GM23338 (cell line): ENCODE data around the gene HSPA12B.

Experiments
- CREB1 ChIP-seq: fragments of 250-450 bp; sonication (Bioruptor Pico); IDR thresholded peaks from 2 replicates; pipeline ENCODE4 v1.5.0; 2020; ENCODE audit warnings: low read depth, mild to moderate bottlenecking, moderate library complexity
- EZH2 ChIP-seq: fragments of 200-600 bp; sonication (generic); IDR thresholded peaks from one replicate; pipeline ENCODE4 v1.8.0; 2017; ENCODE audit warnings: antibody characterized with exemption, mild to moderate bottlenecking, low read depth; ENCODE audit not compliant: unreplicated experiment
- EZH2phosphoT487 ChIP-seq: fragments of 200-600 bp; sonication (generic); IDR thresholded peaks from one replicate; pipeline ENCODE4 v1.8.1; 2018; ENCODE audit warnings: antibody characterized with exemption; ENCODE audit not compliant: unreplicated experiment
- JUNB ChIP-seq: IDR thresholded peaks from one replicate; pipeline ENCODE4 v1.6.1; 2016; ENCODE audit warnings: antibody characterized with exemption; ENCODE audit not compliant: unreplicated experiment
- POLR2AphosphoS5 ChIP-seq: IDR thresholded peaks from 2 replicates; pipeline ENCODE4 v1.6.1; 2016; ENCODE audit warnings: antibody characterized with exemption, low read depth
- STAT1 ChIP-seq: IDR thresholded peaks from one replicate; pipeline ENCODE4 v1.6.1; 2016; ENCODE audit warnings: antibody characterized with exemption; ENCODE audit not compliant: unreplicated experiment
- ZNF114 ChIP-seq: fragments of 250-450 bp; sonication (Bioruptor Pico); IDR thresholded peaks from 2 replicates; pipeline ENCODE4 v1.5.0; 2020; ENCODE audit warnings: mild to moderate bottlenecking, moderate library complexity
- ZNF331 ChIP-seq: fragments of 250-450 bp; sonication (Bioruptor Pico); IDR thresholded peaks from 2 replicates; pipeline ENCODE4 v1.5.0; 2020; ENCODE audit warnings: low read depth, mild to moderate bottlenecking, moderate library complexity
- TF ChIP-seq, protein P1 (sequence below), 2 experiments: fragments of 200-600 bp in 1 of 2; sonication (generic) in 1 of 2; conservative IDR thresholded peaks; 2 replicates each; pipeline versions ENCODE4 v1.5.1 to v1.6.1; 2016 to 2017; ENCODE audit warnings: antibody characterized with exemption in 2 of 2, low read depth in 2 of 2, mild to moderate bottlenecking in 2 of 2, moderate library complexity in 1 of 2
- TF ChIP-seq, protein P2 (sequence below): IDR thresholded peaks from one replicate; pipeline ENCODE4 v1.6.1; 2018; ENCODE audit warnings: antibody characterized with exemption; ENCODE audit not compliant: unreplicated experiment
- TF ChIP-seq, protein P3 (sequence below): IDR thresholded peaks from 2 replicates; pipeline ENCODE4 v1.6.1; 2016; ENCODE audit warnings: antibody characterized with exemption
- TF ChIP-seq, protein P4 (sequence below): fragments of 250-450 bp; sonication (Bioruptor Pico); IDR thresholded peaks from 2 replicates; pipeline ENCODE4 v1.5.0; 2020; ENCODE audit warnings: mild to moderate bottlenecking, moderate library complexity

DNA sequence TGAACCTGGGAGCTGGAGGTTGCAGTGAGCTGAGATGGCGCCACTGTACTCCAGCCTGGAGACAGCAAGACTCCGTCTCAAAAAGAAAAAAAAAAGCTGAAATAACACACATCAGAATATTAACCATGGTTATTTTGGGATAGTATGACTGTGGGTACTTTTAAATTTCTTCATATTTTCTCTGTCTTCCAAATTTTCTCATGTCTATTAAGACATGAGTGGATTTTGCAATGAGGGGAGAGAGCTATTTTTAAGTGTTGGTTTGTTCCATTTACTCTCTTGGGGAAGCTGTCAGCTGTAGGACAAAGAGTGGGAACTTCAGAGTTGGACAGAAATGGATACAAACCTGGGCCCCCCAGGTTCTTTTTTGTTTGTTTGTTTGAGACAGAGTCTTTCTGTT, 24.8 kb downstream of the HSPA12B start:
- TF ChIP-seq, protein P1, sequence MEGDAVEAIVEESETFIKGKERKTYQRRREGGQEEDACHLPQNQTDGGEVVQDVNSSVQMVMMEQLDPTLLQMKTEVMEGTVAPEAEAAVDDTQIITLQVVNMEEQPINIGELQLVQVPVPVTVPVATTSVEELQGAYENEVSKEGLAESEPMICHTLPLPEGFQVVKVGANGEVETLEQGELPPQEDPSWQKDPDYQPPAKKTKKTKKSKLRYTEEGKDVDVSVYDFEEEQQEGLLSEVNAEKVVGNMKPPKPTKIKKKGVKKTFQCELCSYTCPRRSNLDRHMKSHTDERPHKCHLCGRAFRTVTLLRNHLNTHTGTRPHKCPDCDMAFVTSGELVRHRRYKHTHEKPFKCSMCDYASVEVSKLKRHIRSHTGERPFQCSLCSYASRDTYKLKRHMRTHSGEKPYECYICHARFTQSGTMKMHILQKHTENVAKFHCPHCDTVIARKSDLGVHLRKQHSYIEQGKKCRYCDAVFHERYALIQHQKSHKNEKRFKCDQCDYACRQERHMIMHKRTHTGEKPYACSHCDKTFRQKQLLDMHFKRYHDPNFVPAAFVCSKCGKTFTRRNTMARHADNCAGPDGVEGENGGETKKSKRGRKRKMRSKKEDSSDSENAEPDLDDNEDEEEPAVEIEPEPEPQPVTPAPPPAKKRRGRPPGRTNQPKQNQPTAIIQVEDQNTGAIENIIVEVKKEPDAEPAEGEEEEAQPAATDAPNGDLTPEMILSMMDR (conservative IDR thresholded peaks at IDR 0.05; ENCODE audit: low read depth in 2 of 2): no peak
- TF ChIP-seq CREB1 (CRISPR knock-in tag) (no peak), EZH2 (no peak), EZH2phosphoT487 (no peak), JUNB (no peak), POLR2AphosphoS5 (no peak), ZNF331 (CRISPR knock-in tag) (no peak), ZNF114 (no peak), STAT1 (no peak)
- TF ChIP-seq, protein P2, sequence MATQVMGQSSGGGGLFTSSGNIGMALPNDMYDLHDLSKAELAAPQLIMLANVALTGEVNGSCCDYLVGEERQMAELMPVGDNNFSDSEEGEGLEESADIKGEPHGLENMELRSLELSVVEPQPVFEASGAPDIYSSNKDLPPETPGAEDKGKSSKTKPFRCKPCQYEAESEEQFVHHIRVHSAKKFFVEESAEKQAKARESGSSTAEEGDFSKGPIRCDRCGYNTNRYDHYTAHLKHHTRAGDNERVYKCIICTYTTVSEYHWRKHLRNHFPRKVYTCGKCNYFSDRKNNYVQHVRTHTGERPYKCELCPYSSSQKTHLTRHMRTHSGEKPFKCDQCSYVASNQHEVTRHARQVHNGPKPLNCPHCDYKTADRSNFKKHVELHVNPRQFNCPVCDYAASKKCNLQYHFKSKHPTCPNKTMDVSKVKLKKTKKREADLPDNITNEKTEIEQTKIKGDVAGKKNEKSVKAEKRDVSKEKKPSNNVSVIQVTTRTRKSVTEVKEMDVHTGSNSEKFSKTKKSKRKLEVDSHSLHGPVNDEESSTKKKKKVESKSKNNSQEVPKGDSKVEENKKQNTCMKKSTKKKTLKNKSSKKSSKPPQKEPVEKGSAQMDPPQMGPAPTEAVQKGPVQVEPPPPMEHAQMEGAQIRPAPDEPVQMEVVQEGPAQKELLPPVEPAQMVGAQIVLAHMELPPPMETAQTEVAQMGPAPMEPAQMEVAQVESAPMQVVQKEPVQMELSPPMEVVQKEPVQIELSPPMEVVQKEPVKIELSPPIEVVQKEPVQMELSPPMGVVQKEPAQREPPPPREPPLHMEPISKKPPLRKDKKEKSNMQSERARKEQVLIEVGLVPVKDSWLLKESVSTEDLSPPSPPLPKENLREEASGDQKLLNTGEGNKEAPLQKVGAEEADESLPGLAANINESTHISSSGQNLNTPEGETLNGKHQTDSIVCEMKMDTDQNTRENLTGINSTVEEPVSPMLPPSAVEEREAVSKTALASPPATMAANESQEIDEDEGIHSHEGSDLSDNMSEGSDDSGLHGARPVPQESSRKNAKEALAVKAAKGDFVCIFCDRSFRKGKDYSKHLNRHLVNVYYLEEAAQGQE: no peak
- TF ChIP-seq, protein P3, sequence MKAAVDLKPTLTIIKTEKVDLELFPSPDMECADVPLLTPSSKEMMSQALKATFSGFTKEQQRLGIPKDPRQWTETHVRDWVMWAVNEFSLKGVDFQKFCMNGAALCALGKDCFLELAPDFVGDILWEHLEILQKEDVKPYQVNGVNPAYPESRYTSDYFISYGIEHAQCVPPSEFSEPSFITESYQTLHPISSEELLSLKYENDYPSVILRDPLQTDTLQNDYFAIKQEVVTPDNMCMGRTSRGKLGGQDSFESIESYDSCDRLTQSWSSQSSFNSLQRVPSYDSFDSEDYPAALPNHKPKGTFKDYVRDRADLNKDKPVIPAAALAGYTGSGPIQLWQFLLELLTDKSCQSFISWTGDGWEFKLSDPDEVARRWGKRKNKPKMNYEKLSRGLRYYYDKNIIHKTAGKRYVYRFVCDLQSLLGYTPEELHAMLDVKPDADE: no peak
- TF ChIP-seq, protein P4, sequence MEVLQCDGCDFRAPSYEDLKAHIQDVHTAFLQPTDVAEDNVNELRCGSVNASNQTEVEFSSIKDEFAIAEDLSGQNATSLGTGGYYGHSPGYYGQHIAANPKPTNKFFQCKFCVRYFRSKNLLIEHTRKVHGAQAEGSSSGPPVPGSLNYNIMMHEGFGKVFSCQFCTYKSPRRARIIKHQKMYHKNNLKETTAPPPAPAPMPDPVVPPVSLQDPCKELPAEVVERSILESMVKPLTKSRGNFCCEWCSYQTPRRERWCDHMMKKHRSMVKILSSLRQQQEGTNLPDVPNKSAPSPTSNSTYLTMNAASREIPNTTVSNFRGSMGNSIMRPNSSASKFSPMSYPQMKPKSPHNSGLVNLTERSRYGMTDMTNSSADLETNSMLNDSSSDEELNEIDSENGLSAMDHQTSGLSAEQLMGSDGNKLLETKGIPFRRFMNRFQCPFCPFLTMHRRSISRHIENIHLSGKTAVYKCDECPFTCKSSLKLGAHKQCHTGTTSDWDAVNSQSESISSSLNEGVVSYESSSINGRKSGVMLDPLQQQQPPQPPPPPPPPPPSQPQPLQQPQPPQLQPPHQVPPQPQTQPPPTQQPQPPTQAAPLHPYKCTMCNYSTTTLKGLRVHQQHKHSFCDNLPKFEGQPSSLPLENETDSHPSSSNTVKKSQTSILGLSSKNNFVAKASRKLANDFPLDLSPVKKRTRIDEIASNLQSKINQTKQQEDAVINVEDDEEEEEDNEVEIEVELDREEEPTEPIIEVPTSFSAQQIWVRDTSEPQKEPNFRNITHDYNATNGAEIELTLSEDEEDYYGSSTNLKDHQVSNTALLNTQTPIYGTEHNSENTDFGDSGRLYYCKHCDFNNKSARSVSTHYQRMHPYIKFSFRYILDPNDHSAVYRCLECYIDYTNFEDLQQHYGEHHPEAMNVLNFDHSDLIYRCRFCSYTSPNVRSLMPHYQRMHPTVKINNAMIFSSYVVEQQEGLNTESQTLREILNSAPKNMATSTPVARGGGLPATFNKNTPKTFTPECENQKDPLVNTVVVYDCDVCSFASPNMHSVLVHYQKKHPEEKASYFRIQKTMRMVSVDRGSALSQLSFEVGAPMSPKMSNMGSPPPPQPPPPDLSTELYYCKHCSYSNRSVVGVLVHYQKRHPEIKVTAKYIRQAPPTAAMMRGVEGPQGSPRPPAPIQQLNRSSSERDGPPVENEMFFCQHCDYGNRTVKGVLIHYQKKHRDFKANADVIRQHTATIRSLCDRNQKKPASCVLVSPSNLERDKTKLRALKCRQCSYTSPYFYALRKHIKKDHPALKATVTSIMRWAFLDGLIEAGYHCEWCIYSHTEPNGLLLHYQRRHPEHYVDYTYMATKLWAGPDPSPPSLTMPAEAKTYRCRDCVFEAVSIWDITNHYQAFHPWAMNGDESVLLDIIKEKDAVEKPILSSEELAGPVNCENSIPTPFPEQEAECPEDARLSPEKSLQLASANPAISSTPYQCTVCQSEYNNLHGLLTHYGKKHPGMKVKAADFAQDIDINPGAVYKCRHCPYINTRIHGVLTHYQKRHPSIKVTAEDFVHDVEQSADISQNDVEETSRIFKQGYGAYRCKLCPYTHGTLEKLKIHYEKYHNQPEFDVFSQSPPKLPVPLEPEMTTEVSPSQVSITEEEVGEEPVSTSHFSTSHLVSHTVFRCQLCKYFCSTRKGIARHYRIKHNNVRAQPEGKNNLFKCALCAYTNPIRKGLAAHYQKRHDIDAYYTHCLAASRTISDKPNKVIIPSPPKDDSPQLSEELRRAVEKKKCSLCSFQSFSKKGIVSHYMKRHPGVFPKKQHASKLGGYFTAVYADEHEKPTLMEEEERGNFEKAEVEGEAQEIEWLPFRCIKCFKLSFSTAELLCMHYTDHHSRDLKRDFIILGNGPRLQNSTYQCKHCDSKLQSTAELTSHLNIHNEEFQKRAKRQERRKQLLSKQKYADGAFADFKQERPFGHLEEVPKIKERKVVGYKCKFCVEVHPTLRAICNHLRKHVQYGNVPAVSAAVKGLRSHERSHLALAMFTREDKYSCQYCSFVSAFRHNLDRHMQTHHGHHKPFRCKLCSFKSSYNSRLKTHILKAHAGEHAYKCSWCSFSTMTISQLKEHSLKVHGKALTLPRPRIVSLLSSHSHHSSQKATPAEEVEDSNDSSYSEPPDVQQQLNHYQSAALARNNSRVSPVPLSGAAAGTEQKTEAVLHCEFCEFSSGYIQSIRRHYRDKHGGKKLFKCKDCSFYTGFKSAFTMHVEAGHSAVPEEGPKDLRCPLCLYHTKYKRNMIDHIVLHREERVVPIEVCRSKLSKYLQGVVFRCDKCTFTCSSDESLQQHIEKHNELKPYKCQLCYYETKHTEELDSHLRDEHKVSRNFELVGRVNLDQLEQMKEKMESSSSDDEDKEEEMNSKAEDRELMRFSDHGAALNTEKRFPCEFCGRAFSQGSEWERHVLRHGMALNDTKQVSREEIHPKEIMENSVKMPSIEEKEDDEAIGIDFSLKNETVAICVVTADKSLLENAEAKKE: no peak
